WTC11 (cell line): ENCODE measurements around the gene PRELID3B.

Source experiments
- JUN ChIP-seq: sonication (generic); formaldehyde crosslinking; IDR thresholded peaks from 2 replicates; pipeline ENCODE4 v1.8.0; 2023; ENCODE audit warnings: mild to moderate bottlenecking, missing genetic modification reagents
- TF ChIP-seq, protein P1 (sequence below): sonication (generic); formaldehyde crosslinking; IDR thresholded peaks from 2 replicates; pipeline ENCODE4 v1.8.1; 2023; ENCODE audit warnings: mild to moderate bottlenecking, missing genetic modification reagents
- TF ChIP-seq, protein P2 (sequence below): fragments of 200-600 bp; IDR thresholded peaks from 2 replicates; pipeline ENCODE4 v1.8.0; 2022; ENCODE audit warnings: antibody characterized with exemption

DNA sequence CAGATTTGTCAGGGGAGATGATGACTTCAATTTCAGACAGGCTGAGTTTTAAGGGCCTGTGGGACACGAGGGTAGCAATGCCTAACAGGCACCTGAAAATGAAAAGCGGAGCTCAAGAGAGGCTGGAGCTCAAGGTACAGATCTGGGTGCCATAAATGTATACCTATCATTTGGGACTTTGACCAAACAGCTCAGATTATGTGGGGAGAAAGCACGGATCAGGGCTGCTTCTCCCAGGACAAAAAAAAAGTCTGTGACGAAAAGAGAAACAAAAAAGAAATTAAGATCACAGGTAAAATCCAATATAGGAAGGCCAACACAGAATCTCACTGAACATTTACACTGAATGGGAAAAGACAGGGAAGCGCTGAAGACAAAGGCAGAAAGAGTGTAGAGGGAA lies 1.9 kb downstream of the PRELID3B start:
- TF ChIP-seq JUN, result no peak
- TF ChIP-seq, protein P1, sequence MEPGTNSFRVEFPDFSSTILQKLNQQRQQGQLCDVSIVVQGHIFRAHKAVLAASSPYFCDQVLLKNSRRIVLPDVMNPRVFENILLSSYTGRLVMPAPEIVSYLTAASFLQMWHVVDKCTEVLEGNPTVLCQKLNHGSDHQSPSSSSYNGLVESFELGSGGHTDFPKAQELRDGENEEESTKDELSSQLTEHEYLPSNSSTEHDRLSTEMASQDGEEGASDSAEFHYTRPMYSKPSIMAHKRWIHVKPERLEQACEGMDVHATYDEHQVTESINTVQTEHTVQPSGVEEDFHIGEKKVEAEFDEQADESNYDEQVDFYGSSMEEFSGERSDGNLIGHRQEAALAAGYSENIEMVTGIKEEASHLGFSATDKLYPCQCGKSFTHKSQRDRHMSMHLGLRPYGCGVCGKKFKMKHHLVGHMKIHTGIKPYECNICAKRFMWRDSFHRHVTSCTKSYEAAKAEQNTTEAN (CRISPR knock-in tag), result no peak
- TF ChIP-seq, protein P2, sequence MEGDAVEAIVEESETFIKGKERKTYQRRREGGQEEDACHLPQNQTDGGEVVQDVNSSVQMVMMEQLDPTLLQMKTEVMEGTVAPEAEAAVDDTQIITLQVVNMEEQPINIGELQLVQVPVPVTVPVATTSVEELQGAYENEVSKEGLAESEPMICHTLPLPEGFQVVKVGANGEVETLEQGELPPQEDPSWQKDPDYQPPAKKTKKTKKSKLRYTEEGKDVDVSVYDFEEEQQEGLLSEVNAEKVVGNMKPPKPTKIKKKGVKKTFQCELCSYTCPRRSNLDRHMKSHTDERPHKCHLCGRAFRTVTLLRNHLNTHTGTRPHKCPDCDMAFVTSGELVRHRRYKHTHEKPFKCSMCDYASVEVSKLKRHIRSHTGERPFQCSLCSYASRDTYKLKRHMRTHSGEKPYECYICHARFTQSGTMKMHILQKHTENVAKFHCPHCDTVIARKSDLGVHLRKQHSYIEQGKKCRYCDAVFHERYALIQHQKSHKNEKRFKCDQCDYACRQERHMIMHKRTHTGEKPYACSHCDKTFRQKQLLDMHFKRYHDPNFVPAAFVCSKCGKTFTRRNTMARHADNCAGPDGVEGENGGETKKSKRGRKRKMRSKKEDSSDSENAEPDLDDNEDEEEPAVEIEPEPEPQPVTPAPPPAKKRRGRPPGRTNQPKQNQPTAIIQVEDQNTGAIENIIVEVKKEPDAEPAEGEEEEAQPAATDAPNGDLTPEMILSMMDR, result no peak
